ENCODE results near the gene G6PC1.

- no peak for TF ChIP-seq ZNF501 (tag by site-specific recombination; IDR thresholded peaks at IDR 0.05)
- TF ChIP-seq ZNF629 (tag by site-specific recombination; IDR thresholded peaks at IDR 0.05) = no peak
- TF ChIP-seq ZNF391 (tag by site-specific recombination; IDR thresholded peaks at IDR 0.05; ENCODE audit: borderline replicate concordance, low read depth) = no peak
- TF ChIP-seq ZNF169 (tag by site-specific recombination; IDR thresholded peaks at IDR 0.05) = no peak
- no peak for TF ChIP-seq PATZ1 (tag by site-specific recombination; IDR thresholded peaks at IDR 0.05)
- TF ChIP-seq ZNF548 (tag by site-specific recombination; IDR thresholded peaks at IDR 0.05) = no peak
- no peak for TF ChIP-seq ZNF23 (tag by site-specific recombination; IDR thresholded peaks at IDR 0.05; ENCODE audit: borderline replicate concordance)
- no peak for TF ChIP-seq SP2 (tag by site-specific recombination; IDR thresholded peaks at IDR 0.05)
- TF ChIP-seq GLIS1 (tag by site-specific recombination; IDR thresholded peaks at IDR 0.05) = no peak
These were observed 45.5 kb upstream of the G6PC1 start for GRCh38 chr17:42855048-42855596.
